Fibroblast of lung (primary cell): ENCODE data around the gene PIK3R6. TPM values are rescaled to one million over a fixed set of nuclear protein-coding genes. Genes with fewer than 3 reads are reported as not detected.

Experiments used
- DNase-seq, 2 donors: peaks; one replicate each; pipeline versions ENCODE4 v3.0.0 to v3.0.0-alpha.2; 2010; ENCODE audit warnings: low read depth in 2 of 2
- H2AFZ ChIP-seq: 2 replicates; pipeline ENCODE4 v1.5.1; 2012; ENCODE audit warnings: low read length, control low read depth, inconsistent platforms
- H3K27ac ChIP-seq: 2 replicates; pipeline ENCODE4 v1.5.1; 2011; ENCODE audit warnings: low read length, control low read depth; ENCODE audit not compliant: insufficient read depth
- H3K27me3 ChIP-seq: 2 replicates; pipeline ENCODE4 v1.5.1; 2011; ENCODE audit warnings: mild to moderate bottlenecking, low read length; ENCODE audit not compliant: control insufficient read depth, insufficient read depth
- H3K36me3 ChIP-seq: 2 replicates; pipeline ENCODE4 v1.5.1; 2011; ENCODE audit warnings: low read length; ENCODE audit not compliant: control insufficient read depth, insufficient read depth
- H3K4me1 ChIP-seq: 2 replicates; pipeline ENCODE4 v1.5.1; 2011; ENCODE audit warnings: low read length; ENCODE audit not compliant: control insufficient read depth, insufficient read depth; ENCODE audit errors: extremely low read depth
- H3K4me2 ChIP-seq: 2 replicates; pipeline ENCODE4 v1.5.1; 2011; ENCODE audit warnings: low read length, control low read depth; ENCODE audit not compliant: insufficient read depth; ENCODE audit errors: extremely low read depth
- H3K4me3 ChIP-seq, 4 experiments: fragments of 200-600 bp in 1 of 4; sonication (generic) in 1 of 4; replicated peaks in 1 of 4; 2 replicates each; pipeline ENCODE4 v1.5.1; 2011 to 2016; ENCODE audit warnings: low read length in 4 of 4, low read depth in 3 of 4, mild to moderate bottlenecking in 3 of 4, control low read depth in 2 of 4, inconsistent platforms in 1 of 4, mixed read lengths in 1 of 4; ENCODE audit not compliant: insufficient read depth in 1 of 4; ENCODE audit errors: control extremely low read depth in 1 of 4
- H3K79me2 ChIP-seq: 2 replicates; pipeline ENCODE4 v1.5.1; 2012; ENCODE audit warnings: mild to moderate bottlenecking, low read length, inconsistent platforms; ENCODE audit not compliant: control insufficient read depth, insufficient read depth
- H3K9ac ChIP-seq: 2 replicates; pipeline ENCODE4 v1.5.1; 2011; ENCODE audit warnings: mild to moderate bottlenecking, low read length, control low read depth; ENCODE audit not compliant: insufficient read depth
- H3K9me3 ChIP-seq: 2 replicates; pipeline ENCODE4 v1.5.1; 2012; ENCODE audit warnings: low read depth, low read length; ENCODE audit not compliant: control insufficient read depth, insufficient read depth
- H4K20me1 ChIP-seq: 2 replicates; pipeline ENCODE4 v1.5.1; 2011; ENCODE audit warnings: low read length; ENCODE audit not compliant: control insufficient read depth, insufficient read depth; ENCODE audit errors: extremely low read depth
- EZH2 ChIP-seq: IDR thresholded peaks from 2 replicates; pipeline ENCODE4 v1.5.1; 2012; ENCODE audit warnings: low read length, control low read depth, mild to moderate bottlenecking; ENCODE audit errors: missing control alignments
- polyA plus RNA-seq, 2 donors: library from polyadenylated mRNA; depleted of rRNA in 1 of 2; stranded (reverse) in 1 of 2; unstranded in 1 of 2; fragments of >200 nt; gene quantifications; 2 replicates each; pipeline ENCODE4 v1.2.1, GENCODE V29; 2011 to 2012; ENCODE audit warnings: missing spikeins in 1 of 2
- total RNA-seq: library from RNA; depleted of rRNA; stranded (reverse); fragments of >200 nt; gene quantifications from 2 replicates; pipeline ENCODE4 v1.2.1, GENCODE V29; 2014
- TF ChIP-seq, protein P1 (sequence below), 2 donors: IDR thresholded peaks in 1 of 2; conservative IDR thresholded peaks in 1 of 2; 1 replicate in 1 of 2; 2 replicates in 1 of 2; pipeline ENCODE4 v1.5.1; 2011 to 2012; ENCODE audit warnings: low read length in 2 of 2, control low read depth in 1 of 2, inconsistent platforms in 1 of 2, low read depth in 1 of 2, mild to moderate bottlenecking in 1 of 2

The PIK3R6 gene
- total and polyA plus RNA-seq, 2 donors (not counting 1 experiment from before 2014, with no cell fraction given) = 0.02 TPM; not detected in 1

GRCh38 chr17:8797621-8798175, 69.8 kb downstream of the PIK3R6 start:
- TF ChIP-seq EZH2 = no peak
- Histone ChIP-seq H3K27me3 (no peaks in the 10 kb centered on the region), H3K36me3 (no peaks in the 10 kb centered on the region), H3K4me3 (no peak overlapping the region), H3K27ac (no peak overlapping the region), H3K9ac (no peak overlapping the region), H4K20me1 (no peaks in the 10 kb centered on the region), H3K9me3 (no peaks in the 10 kb centered on the region), H2AFZ (no peak overlapping the region), H3K4me1 (no peaks in the 10 kb centered on the region), H3K4me2 (no peak overlapping the region), H3K79me2 (no peaks in the 10 kb centered on the region)
- no peak for DNase-seq

DNA sequence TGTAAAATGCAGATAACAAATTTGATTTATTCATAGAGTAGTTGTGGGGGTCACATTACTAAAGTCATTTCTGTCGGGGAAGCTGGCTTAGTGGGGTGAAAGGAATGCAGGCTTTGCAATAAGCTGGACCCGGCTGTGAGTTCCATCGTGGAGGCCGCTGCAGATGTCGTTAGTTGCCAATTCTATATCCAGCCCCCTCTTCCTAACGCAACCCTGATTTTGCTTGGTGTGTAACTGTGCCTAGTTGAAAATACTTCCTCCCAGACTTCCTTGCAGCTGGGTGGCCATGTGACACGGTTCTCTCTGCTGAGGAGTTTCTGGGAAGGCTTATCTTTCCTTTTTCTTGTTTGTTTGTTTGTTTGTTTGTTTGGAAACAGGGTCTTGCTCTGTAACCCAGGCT, 72.8 kb downstream of the PIK3R6 start:
- Histone ChIP-seq H3K4me1 (no peaks in the 10 kb centered on the region), H4K20me1 (no peaks in the 10 kb centered on the region), H2AFZ (no peak overlapping the region), H3K27ac (no peak overlapping the region), H3K4me3 (no peak overlapping the region), H3K9me3 (no peaks in the 10 kb centered on the region), H3K27me3 (no peaks in the 10 kb centered on the region), H3K9ac (no peak overlapping the region), H3K79me2 (no peaks in the 10 kb centered on the region), H3K36me3 (no peaks in the 10 kb centered on the region), H3K4me2 (no peak overlapping the region)
- no peak for DNase-seq
- TF ChIP-seq, protein P1, sequence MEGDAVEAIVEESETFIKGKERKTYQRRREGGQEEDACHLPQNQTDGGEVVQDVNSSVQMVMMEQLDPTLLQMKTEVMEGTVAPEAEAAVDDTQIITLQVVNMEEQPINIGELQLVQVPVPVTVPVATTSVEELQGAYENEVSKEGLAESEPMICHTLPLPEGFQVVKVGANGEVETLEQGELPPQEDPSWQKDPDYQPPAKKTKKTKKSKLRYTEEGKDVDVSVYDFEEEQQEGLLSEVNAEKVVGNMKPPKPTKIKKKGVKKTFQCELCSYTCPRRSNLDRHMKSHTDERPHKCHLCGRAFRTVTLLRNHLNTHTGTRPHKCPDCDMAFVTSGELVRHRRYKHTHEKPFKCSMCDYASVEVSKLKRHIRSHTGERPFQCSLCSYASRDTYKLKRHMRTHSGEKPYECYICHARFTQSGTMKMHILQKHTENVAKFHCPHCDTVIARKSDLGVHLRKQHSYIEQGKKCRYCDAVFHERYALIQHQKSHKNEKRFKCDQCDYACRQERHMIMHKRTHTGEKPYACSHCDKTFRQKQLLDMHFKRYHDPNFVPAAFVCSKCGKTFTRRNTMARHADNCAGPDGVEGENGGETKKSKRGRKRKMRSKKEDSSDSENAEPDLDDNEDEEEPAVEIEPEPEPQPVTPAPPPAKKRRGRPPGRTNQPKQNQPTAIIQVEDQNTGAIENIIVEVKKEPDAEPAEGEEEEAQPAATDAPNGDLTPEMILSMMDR (conservative IDR thresholded peaks at IDR 0.05 in 1 of 2, IDR thresholded peaks at IDR 0.05 in 1 of 2; ENCODE audit: low read depth in 1 of 2, low read length in 2 of 2) = no peak
- no peak for TF ChIP-seq EZH2

GRCh38 chr17:8793649-8794048, 73.8 kb downstream of the PIK3R6 start:
- Histone ChIP-seq H3K79me2 (no peaks in the 10 kb centered on the region), H3K4me3 (no peak overlapping the region), H3K27ac (no peak overlapping the region), H3K36me3 (no peaks in the 10 kb centered on the region), H3K4me1 (no peaks in the 10 kb centered on the region), H3K9ac (no peak overlapping the region), H3K27me3 (no peaks in the 10 kb centered on the region), H3K9me3 (no peaks in the 10 kb centered on the region), H3K4me2 (no peak overlapping the region), H4K20me1 (no peaks in the 10 kb centered on the region), H2AFZ (no peak overlapping the region)
- DNase-seq = no peak
- TF ChIP-seq, protein P1 (conservative IDR thresholded peaks at IDR 0.05 in 1 of 2, IDR thresholded peaks at IDR 0.05 in 1 of 2; ENCODE audit: low read depth in 1 of 2, low read length in 2 of 2) = no peak
- no peak for TF ChIP-seq EZH2
